Measurements from ENCODE around the gene HBQ1.
"Not testable (repeated sequence)": the region's sequence is repeated elsewhere in the genome, so short reads cannot be mapped to it uniquely, and the experiment has no call there.

Gene HBQ1

GRCh38 chr16:185691-186090 lies 5.4 kb downstream of the HBQ1 start:
- Histone ChIP-seq H3K4me3 (ENCODE audit: extremely low read depth, insufficient read depth, low read length, poor library complexity, severe bottlenecking) (no peak overlapping the region), H3K9me3 (ENCODE audit: control insufficient read depth, low read length) (no peaks in the 10 kb centered on the region), H3K36me3 (ENCODE audit: control insufficient read depth, insufficient read depth, low read length) (peaks cover 55% of the 10 kb centered on the region), H3K27ac (ENCODE audit: low read depth, low read length, severe bottlenecking) (no peak overlapping the region), H3K4me1 (ENCODE audit: control insufficient read depth, insufficient read depth, low read length, poor library complexity, severe bottlenecking) (no peaks in the 10 kb centered on the region)
- WGBS, 2 experiments (ENCODE audit: insufficient coverage in 2 of 2) = 89 to 100% methylated on average over 1 to 2 of the region's 11 CpGs

GRCh38 chr16:187330-187729 lies 7.1 kb downstream of the HBQ1 start:
- H3K36me3 ChIP-seq (ENCODE audit: control insufficient read depth, insufficient read depth, low read length) = peaks cover 72% of the 10 kb centered on the region
- no peak overlapping the region for H3K4me3 ChIP-seq (ENCODE audit: extremely low read depth, insufficient read depth, low read length, poor library complexity, severe bottlenecking)
- peaks cover 3% of the 10 kb centered on the region for H3K4me1 ChIP-seq (ENCODE audit: control insufficient read depth, insufficient read depth, low read length, poor library complexity, severe bottlenecking)
- WGBS, 2 experiments (ENCODE audit: insufficient coverage in 2 of 2) = 97 to 98% methylated on average over 5 to 6 of the region's 8 CpGs
- no peaks in the 10 kb centered on the region for H3K9me3 ChIP-seq (ENCODE audit: control insufficient read depth, low read length)
- no peak overlapping the region for H3K27ac ChIP-seq (ENCODE audit: low read depth, low read length, severe bottlenecking)

- peaks cover 83% of the 10 kb centered on the region for H3K36me3 ChIP-seq (ENCODE audit: control insufficient read depth, insufficient read depth, low read length)
- H3K27ac ChIP-seq (ENCODE audit: low read depth, low read length, severe bottlenecking) = no peak overlapping the region
- 84 to 92% methylated on average over 5 to 6 of the region's 8 CpGs for WGBS, 2 experiments (ENCODE audit: insufficient coverage in 2 of 2)
- no peaks in the 10 kb centered on the region for H3K9me3 ChIP-seq (ENCODE audit: control insufficient read depth, low read length)
- H3K4me1 ChIP-seq (ENCODE audit: control insufficient read depth, insufficient read depth, low read length, poor library complexity, severe bottlenecking) = peaks cover 3% of the 10 kb centered on the region
- H3K4me3 ChIP-seq (ENCODE audit: extremely low read depth, insufficient read depth, low read length, poor library complexity, severe bottlenecking) = no peak overlapping the region
Observed at GRCh38 chr16:188674-189073, 8.4 kb downstream of the HBQ1 start.

GRCh38 chr16:189604-190186 lies 9.4 kb downstream of the HBQ1 start:
- Histone ChIP-seq H3K27ac (ENCODE audit: low read depth, low read length, severe bottlenecking) (no peak overlapping the region), H3K4me1 (ENCODE audit: control insufficient read depth, insufficient read depth, low read length, poor library complexity, severe bottlenecking) (peaks cover 3% of the 10 kb centered on the region), H3K36me3 (ENCODE audit: control insufficient read depth, insufficient read depth, low read length) (peaks cover 83% of the 10 kb centered on the region), H3K9me3 (ENCODE audit: control insufficient read depth, low read length) (no peaks in the 10 kb centered on the region), H3K4me3 (ENCODE audit: extremely low read depth, insufficient read depth, low read length, poor library complexity, severe bottlenecking) (no peak overlapping the region)
- 98% methylated on average over 27 to 34 of the region's 34 CpGs for WGBS, 2 experiments (ENCODE audit: insufficient coverage in 2 of 2)

- Histone ChIP-seq H3K4me1 (ENCODE audit: control insufficient read depth, insufficient read depth, low read length, poor library complexity, severe bottlenecking) (peaks cover 3% of the 10 kb centered on the region), H3K36me3 (ENCODE audit: control insufficient read depth, insufficient read depth, low read length) (peaks cover 92% of the 10 kb centered on the region), H3K9me3 (ENCODE audit: control insufficient read depth, low read length) (no peaks in the 10 kb centered on the region), H3K27ac (ENCODE audit: low read depth, low read length, severe bottlenecking) (no peak overlapping the region), H3K4me3 (ENCODE audit: extremely low read depth, insufficient read depth, low read length, poor library complexity, severe bottlenecking) (no peak overlapping the region)
- WGBS, 2 experiments (ENCODE audit: insufficient coverage in 2 of 2) = 96 to 100% methylated on average over 4 of the region's 4 CpGs
Observed at GRCh38 chr16:191831-192230, 11.6 kb downstream of the HBQ1 start.

- peaks cover 94% of the 10 kb centered on the region for H3K36me3 ChIP-seq (ENCODE audit: control insufficient read depth, insufficient read depth, low read length)
- H3K4me3 ChIP-seq (ENCODE audit: extremely low read depth, insufficient read depth, low read length, poor library complexity, severe bottlenecking) = no peak overlapping the region
- H3K9me3 ChIP-seq (ENCODE audit: control insufficient read depth, low read length) = no peaks in the 10 kb centered on the region
- H3K27ac ChIP-seq (ENCODE audit: low read depth, low read length, severe bottlenecking) = no peak overlapping the region
- H3K4me1 ChIP-seq (ENCODE audit: control insufficient read depth, insufficient read depth, low read length, poor library complexity, severe bottlenecking) = peaks cover 3% of the 10 kb centered on the region
- WGBS, 2 experiments (ENCODE audit: insufficient coverage in 2 of 2) = 95 to 99% methylated on average over 7 of the region's 11 CpGs
Observed at GRCh38 chr16:192686-193085, 12.4 kb downstream of the HBQ1 start.

- Histone ChIP-seq H3K27ac (ENCODE audit: low read depth, low read length, severe bottlenecking) (no peak overlapping the region), H3K9me3 (ENCODE audit: control insufficient read depth, low read length) (no peaks in the 10 kb centered on the region), H3K4me1 (ENCODE audit: control insufficient read depth, insufficient read depth, low read length, poor library complexity, severe bottlenecking) (peaks cover 3% of the 10 kb centered on the region), H3K4me3 (ENCODE audit: extremely low read depth, insufficient read depth, low read length, poor library complexity, severe bottlenecking) (no peak overlapping the region), H3K36me3 (ENCODE audit: control insufficient read depth, insufficient read depth, low read length) (peaks cover 95% of the 10 kb centered on the region)
- WGBS, 2 experiments (ENCODE audit: insufficient coverage in 2 of 2) = 91 to 96% methylated on average over 8 to 13 of the region's 15 CpGs
Observed at GRCh38 chr16:193441-193840, 13.2 kb downstream of the HBQ1 start.

- 100% methylated on average over 2 of the region's 6 CpGs for WGBS, 2 experiments (ENCODE audit: insufficient coverage in 2 of 2)
- H3K4me3 ChIP-seq (ENCODE audit: extremely low read depth, insufficient read depth, low read length, poor library complexity, severe bottlenecking) = no peak overlapping the region
- peaks cover 95% of the 10 kb centered on the region for H3K36me3 ChIP-seq (ENCODE audit: control insufficient read depth, insufficient read depth, low read length)
- H3K27ac ChIP-seq (ENCODE audit: low read depth, low read length, severe bottlenecking) = no peak overlapping the region
- H3K9me3 ChIP-seq (ENCODE audit: control insufficient read depth, low read length) = no peaks in the 10 kb centered on the region
- peaks cover 3% of the 10 kb centered on the region for H3K4me1 ChIP-seq (ENCODE audit: control insufficient read depth, insufficient read depth, low read length, poor library complexity, severe bottlenecking)
Observed at GRCh38 chr16:194516-194915, 14.3 kb downstream of the HBQ1 start.

- peak overlapping the region; percentile 53 for H3K27ac ChIP-seq (ENCODE audit: low read depth, low read length, severe bottlenecking)
- no peaks in the 10 kb centered on the region for H3K9me3 ChIP-seq (ENCODE audit: control insufficient read depth, low read length)
- WGBS, 2 experiments (ENCODE audit: insufficient coverage in 2 of 2) = 90 to 100% methylated on average over 3 to 4 of the region's 5 CpGs
- H3K4me3 ChIP-seq (ENCODE audit: extremely low read depth, insufficient read depth, low read length, poor library complexity, severe bottlenecking) = no peak overlapping the region
- H3K36me3 ChIP-seq (ENCODE audit: control insufficient read depth, insufficient read depth, low read length) = peaks cover 89% of the 10 kb centered on the region
- peaks cover 8% of the 10 kb centered on the region for H3K4me1 ChIP-seq (ENCODE audit: control insufficient read depth, insufficient read depth, low read length, poor library complexity, severe bottlenecking)
Observed at GRCh38 chr16:200388-200787, 20.1 kb downstream of the HBQ1 start.

GRCh38 chr16:203246-203645 lies 23.0 kb downstream of the HBQ1 start:
- Histone ChIP-seq H3K9me3 (ENCODE audit: control insufficient read depth, low read length) (no peaks in the 10 kb centered on the region), H3K36me3 (ENCODE audit: control insufficient read depth, insufficient read depth, low read length) (peaks cover 89% of the 10 kb centered on the region), H3K4me1 (ENCODE audit: control insufficient read depth, insufficient read depth, low read length, poor library complexity, severe bottlenecking) (peaks cover 8% of the 10 kb centered on the region), H3K27ac (ENCODE audit: low read depth, low read length, severe bottlenecking) (no peak overlapping the region), H3K4me3 (ENCODE audit: extremely low read depth, insufficient read depth, low read length, poor library complexity, severe bottlenecking) (no peak overlapping the region)
- WGBS, 2 experiments (ENCODE audit: insufficient coverage in 2 of 2) = 83 to 92% methylated on average over 3 of the region's 4 CpGs

- H3K9me3 ChIP-seq (ENCODE audit: control insufficient read depth, low read length); H3K4me3 ChIP-seq (ENCODE audit: extremely low read depth, insufficient read depth, low read length, poor library complexity, severe bottlenecking); H3K4me1 ChIP-seq (ENCODE audit: control insufficient read depth, insufficient read depth, low read length, poor library complexity, severe bottlenecking); H3K27ac ChIP-seq (ENCODE audit: low read depth, low read length, severe bottlenecking): not testable (repeated sequence)
- WGBS, 2 experiments (ENCODE audit: insufficient coverage in 2 of 2) = 86 to 94% methylated on average over 7 of the region's 9 CpGs
- peaks cover 89% of the 10 kb centered on the region for H3K36me3 ChIP-seq (ENCODE audit: control insufficient read depth, insufficient read depth, low read length)
Observed at GRCh38 chr16:204046-204445, 23.8 kb downstream of the HBQ1 start.

Measured in mesodermal cell (in vitro differentiated cells).